Prostate gland (tissue), 2 donors: ENCODE results near the gene GPBP1L1. TPM values are rescaled to one million over a fixed set of nuclear protein-coding genes. Genes with fewer than 3 reads are reported as not detected.

Experiments
- DNase-seq: peaks from one replicate; pipeline ENCODE4 v3.0.0-alpha.2; 2019; ENCODE audit warnings: low spot score
- H3K27ac ChIP-seq, 2 donors: fragments of 200-600 bp; sonication (generic); 2 replicates each; pipeline ENCODE4 v1.5.1; 2017 to 2019
- H3K27me3 ChIP-seq: fragments of 200-600 bp; sonication (generic); replicated peaks from 2 replicates; pipeline ENCODE4 v1.5.1; 2019; ENCODE audit not compliant: insufficient read depth
- H3K36me3 ChIP-seq, 2 donors: fragments of 200-600 bp; sonication (generic); 1 replicate in 1 of 2; 2 replicates in 1 of 2; pipeline versions ENCODE4 v1.5.1 to v1.8.1; 2017 to 2019
- H3K4me1 ChIP-seq: fragments of 200-600 bp; sonication (generic); replicated peaks from 2 replicates; pipeline ENCODE4 v1.5.1; 2019
- H3K4me3 ChIP-seq, 2 donors: fragments of 200-600 bp; sonication (generic); 2 replicates each; pipeline ENCODE4 v1.5.1; 2017 to 2019
- H3K9me3 ChIP-seq: fragments of 200-600 bp; sonication (generic); 2 replicates; pipeline ENCODE4 v1.5.1; 2017
- CTCF ChIP-seq, 4 experiments: fragments of 200-600 bp in 2 of 4; fragments of 450-650 bp in 2 of 4; sonication (generic) in 2 of 4; IDR thresholded peaks; 1 replicate in 3 of 4; 2 replicates in 1 of 4; pipeline ENCODE4 v1.5.1; 2016 to 2019; ENCODE audit warnings: antibody characterized with exemption in 4 of 4, mild to moderate bottlenecking in 2 of 4, moderate library complexity in 2 of 4
- POLR2A ChIP-seq: fragments of 450-650 bp; IDR thresholded peaks from one replicate; pipeline ENCODE4 v1.6.1; 2016; ENCODE audit warnings: antibody characterized with exemption, mild to moderate bottlenecking
- POLR2AphosphoS5 ChIP-seq: sonication (generic); formaldehyde crosslinking; IDR thresholded peaks from one replicate; pipeline ENCODE4 v1.6.1; 2017; ENCODE audit warnings: antibody characterized with exemption
- WGBS: methylation state at CpG from one replicate; pipeline ENCODE4 v1.1.5; 2018; 5-methylcytosine and 5-hydroxymethylcytosine counted together
- intact Hi-C: fragments of 100-400 bp; cut with DNase I; formaldehyde crosslinking; loops from one replicate; pipeline ENCODE4 v1.14.2; 2022
- total RNA-seq, 2 donors: library from RNA; depleted of rRNA; stranded (reverse); fragments of >200 nt; gene quantifications; one replicate each; pipeline ENCODE4 v1.1.0, GENCODE V29; 2016

The GPBP1L1 gene
- total RNA-seq, 2 donors from 2014 or later = 120 to 153 TPM

- intact Hi-C loops = loop anchor here (5.0 kb wide), 3 partner anchors 105 to 490 kb away; partner anchors contain the start of genes MAST2, NASP, P3R3URF and TSPAN1
Observed at GRCh38 chr1:45687014-45687753, 851 bp upstream of the GPBP1L1 start.

GRCh38 chr1:45686015-45686287, 382 bp downstream of the GPBP1L1 start:
- Histone ChIP-seq H3K27me3 (no peaks in the 10 kb centered on the region), H3K4me3 (peak overlapping the region; percentile 60 to 87), H3K36me3 (no peaks in the 10 kb centered on the region), H3K9me3 (no peaks in the 10 kb centered on the region), H3K4me1 (peaks cover 11% of the 10 kb centered on the region), H3K27ac (peak overlapping the region; percentile 94 to 98)
- peak; percentile 74 for DNase-seq
- TF ChIP-seq POLR2AphosphoS5 (no peak), CTCF (IDR thresholded peaks at IDR 0.05) (no peak), POLR2A (no peak)
- WGBS = 2% methylated on average over 13 of the region's 27 CpGs
- intact Hi-C loops = loop anchor here (5.0 kb wide), 3 partner anchors 104 to 491 kb away; partner anchors contain the start of genes MAST2, NASP, P3R3URF and TSPAN1

More at GRCh38 chr1:45687014-45687753, 851 bp upstream of the GPBP1L1 start:
- peak overlapping the region; percentile 94 to 98 for H3K27ac ChIP-seq
- TF ChIP-seq POLR2A (peak; percentile 91), POLR2AphosphoS5 (peak; percentile 97), CTCF (IDR thresholded peaks at IDR 0.05) (peak in 1 of 4 experiments; percentile 21)
- peak overlapping the region; percentile 60 to 87 for H3K4me3 ChIP-seq
- no peaks in the 10 kb centered on the region for H3K9me3 ChIP-seq
- peaks cover 4% of the 10 kb centered on the region for H3K4me1 ChIP-seq
- H3K36me3 ChIP-seq = no peaks in the 10 kb centered on the region
- under 1% methylated on average over 44 of the region's 44 CpGs for WGBS
- H3K27me3 ChIP-seq = no peaks in the 10 kb centered on the region
- DNase-seq = peak; percentile 98

GRCh38 chr1:45685308-45686014, 872 bp downstream of the GPBP1L1 start:
- intact Hi-C loops = loop anchor here (5.0 kb wide), 3 partner anchors 103 to 492 kb away; partner anchors contain the start of genes MAST2, NASP, P3R3URF and TSPAN1
- H3K36me3 ChIP-seq = no peaks in the 10 kb centered on the region
- DNase-seq = peak; percentile 21
- peak overlapping the region; percentile 60 to 87 for H3K4me3 ChIP-seq
- peak overlapping the region; percentile 94 to 98 for H3K27ac ChIP-seq
- H3K4me1 ChIP-seq = peaks cover 12% of the 10 kb centered on the region
- TF ChIP-seq POLR2A = no peak
- no peak for TF ChIP-seq POLR2AphosphoS5
- no peak for TF ChIP-seq CTCF (IDR thresholded peaks at IDR 0.05)
- no peaks in the 10 kb centered on the region for H3K9me3 ChIP-seq
- H3K27me3 ChIP-seq = no peaks in the 10 kb centered on the region
- WGBS = under 1% methylated on average over 13 of the region's 13 CpGs

- H3K4me1 ChIP-seq = peaks cover 19% of the 10 kb centered on the region
- H3K9me3 ChIP-seq = no peaks in the 10 kb centered on the region
- 7% methylated on average over 2 of the region's 2 CpGs for WGBS
- TF ChIP-seq CTCF (IDR thresholded peaks at IDR 0.05) (no peak), POLR2A (no peak), POLR2AphosphoS5 (no peak)
- intact Hi-C loops = no loop called here
- peak overlapping the region in 1 of 2 donors; percentile 87 for H3K4me3 ChIP-seq
- no peak overlapping the region for H3K27ac ChIP-seq
- H3K36me3 ChIP-seq = no peaks in the 10 kb centered on the region
- H3K27me3 ChIP-seq = no peaks in the 10 kb centered on the region
- no peak for DNase-seq
Observed at GRCh38 chr1:45684402-45684801, 1.9 kb downstream of the GPBP1L1 start.
